HG02642 (cell line): ENCODE measurements around the gene SIGLEC10.

Experiments used
- ATAC-seq: cut with Tn5 transposase; IDR thresholded peaks from one replicate; pipeline ENCODE4 v1.9.1; 2021; ENCODE audit warnings: mild to moderate bottlenecking; ENCODE audit not compliant: unreplicated experiment, poor library complexity

Gene SIGLEC10

DNA sequence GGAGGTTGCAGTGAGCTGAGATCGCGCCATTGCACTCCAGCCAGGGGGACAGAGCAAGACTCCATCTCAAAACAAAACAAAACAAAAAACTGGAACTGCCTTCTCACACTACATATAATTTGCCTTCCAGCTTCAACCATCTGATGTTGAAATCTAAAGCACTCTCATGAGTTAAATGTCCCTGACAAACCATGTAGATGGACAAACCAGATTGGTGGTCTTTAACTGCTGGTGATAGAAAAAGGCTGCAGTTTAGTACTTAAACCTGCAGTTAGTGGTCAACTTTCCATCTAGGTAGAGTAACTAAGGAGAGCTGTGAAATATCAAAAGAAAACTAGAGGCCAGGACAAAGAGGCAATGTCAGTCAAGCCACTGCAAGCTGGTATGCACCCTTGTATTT is 21.3 kb downstream of the SIGLEC10 start:
- no peak for ATAC-seq

- peak; percentile 93 for ATAC-seq
These were observed 23.2 kb downstream of the SIGLEC10 start for GRCh38 chr19:51394050-51394836.

DNA sequence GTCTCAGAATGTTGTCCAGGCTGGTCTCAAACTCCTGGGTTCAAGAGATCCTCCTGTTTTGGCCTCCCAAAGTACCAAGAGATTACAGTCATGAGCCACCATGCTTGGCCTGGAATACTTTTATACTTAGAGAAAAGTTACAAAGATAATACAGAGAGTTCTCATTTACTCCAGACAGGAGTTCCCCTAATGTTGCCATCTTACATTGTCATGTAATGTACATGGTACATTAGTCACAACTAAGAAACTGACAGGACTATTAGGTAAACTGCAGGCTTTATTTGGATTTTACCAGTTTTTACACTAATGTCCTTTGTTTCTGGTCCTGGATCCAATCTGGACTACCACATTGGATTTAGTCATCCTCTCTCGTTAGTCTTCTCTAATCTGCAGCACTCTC is 24.7 kb downstream of the SIGLEC10 start:
- ATAC-seq = no peak

DNA sequence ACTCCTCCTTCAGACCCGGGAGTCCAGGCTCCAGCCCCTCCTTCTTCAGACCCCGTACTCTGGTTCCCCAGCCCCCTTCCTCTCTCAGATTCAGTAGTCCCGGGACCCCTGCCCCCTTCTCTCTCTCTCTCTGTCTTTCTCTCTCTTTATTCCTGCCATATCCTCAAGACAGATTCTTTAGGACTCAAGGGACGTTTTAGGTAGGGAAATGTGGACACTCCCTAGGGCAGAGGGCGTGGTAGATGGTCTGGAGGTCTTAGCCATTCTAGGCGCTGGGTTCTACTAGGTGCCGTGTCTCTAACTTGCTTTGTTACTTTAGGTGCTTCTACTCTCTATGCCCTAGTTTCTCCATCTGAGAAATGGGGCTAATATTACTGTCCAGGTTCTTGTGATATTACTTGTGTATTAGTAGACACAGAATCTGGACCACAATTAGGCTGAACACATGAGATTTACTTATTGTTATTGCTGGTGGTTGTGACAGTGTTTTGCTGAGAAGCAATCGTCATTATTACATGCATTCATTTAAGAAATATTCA is 26.3 kb downstream of the SIGLEC10 start:
- ATAC-seq = no peak

- ATAC-seq = no peak
These were observed 28.3 kb downstream of the SIGLEC10 start for GRCh38 chr19:51389143-51389542.

- ATAC-seq = no peak
These were observed 29.5 kb downstream of the SIGLEC10 start, which contains the start of gene LIM2 for GRCh38 chr19:51387924-51388389. LIM2 (minus strand) TSS chr19:51387974; CDS start chr19:51387443, 531 bp downstream.

DNA sequence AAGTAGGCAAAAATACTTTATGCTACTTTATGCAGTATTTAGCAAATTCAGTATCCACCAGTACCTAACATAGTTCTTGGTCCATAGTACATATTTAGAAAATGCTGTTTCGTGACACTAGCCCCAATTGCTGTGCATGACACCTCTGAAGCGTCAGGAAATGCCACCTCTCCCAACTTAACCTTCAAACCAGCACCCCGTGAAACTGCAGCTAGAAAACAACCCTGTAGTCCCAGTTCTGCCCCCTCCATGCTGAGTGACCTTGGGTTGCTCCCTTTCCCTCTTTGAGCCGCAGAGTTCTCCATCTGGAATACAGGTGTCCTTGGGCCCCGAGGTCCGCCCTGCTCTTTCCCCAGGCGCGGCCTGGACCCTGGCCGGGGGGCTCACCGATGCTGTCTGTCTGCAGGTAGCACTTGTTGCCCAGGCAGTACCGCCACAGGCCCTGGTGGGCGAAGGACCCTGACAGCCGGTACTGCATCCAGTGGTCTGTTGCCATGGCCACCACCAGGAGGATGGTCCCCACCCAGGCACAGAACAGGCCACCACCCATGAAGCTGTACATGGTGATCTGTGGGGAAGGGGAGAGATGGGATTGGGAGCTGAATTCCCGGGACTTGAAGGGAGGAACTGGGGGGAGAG is 30.4 kb downstream of the SIGLEC10 start:
- no peak for ATAC-seq

DNA sequence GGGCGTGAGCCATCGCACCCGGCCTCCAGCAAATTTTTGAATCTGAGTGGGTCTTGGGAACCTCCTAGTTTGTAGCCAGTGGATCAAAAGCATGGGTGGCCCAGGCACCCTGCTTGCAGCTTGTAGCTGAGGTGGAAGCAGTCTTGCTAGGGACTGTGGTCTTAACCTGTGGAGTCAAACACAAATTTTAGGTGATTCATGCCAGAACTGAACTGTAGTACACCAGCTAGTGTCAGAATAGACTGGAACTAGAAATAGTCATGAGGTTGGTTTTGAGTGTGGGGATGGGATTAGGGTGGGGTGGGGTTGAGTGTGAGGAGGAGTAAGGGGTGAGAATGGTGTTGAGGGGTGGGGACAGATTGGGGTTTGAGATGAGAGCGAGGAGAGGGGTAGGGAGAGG is 35.4 kb downstream of the SIGLEC10 start:
- ATAC-seq = no peak

DNA sequence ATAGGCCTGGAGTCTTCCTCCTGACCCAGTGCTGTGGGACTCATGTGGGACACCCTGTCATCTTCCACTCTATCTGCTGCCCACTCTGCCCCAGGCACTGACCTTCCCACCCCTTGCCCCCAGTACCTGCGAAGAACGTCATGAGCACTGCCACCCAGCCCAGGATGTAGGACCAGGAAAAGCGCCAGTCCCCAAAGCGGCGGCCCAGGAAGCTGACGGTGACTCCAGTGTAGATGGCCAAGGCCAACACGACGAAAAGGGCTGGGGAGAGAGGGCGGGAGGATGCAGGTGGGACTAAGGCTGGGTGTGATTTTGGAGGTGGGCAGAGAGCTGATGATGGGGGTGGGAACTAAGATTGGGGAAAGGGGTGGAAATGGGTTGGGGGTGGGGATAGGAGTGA is 37.1 kb downstream of the SIGLEC10 start:
- no peak for ATAC-seq

DNA sequence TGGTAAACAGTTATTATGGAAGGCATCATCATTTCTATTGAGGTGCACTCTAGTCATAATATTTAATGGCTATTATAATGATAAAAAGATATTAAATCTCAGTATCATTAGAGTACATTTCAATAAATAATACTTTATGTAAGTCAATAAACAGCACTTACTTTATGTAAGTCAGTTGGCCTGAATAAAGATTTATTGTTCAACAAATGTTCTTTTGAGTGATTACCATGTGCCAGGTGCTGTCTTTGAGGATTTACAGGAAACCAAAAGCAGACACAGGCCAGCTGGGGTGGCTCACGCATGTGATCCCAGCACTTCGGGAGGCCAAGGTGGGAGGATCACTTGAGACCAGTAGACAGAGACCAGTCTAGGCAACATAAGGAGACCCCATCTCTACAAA is 40.0 kb downstream of the SIGLEC10 start:
- no peak for ATAC-seq

DNA sequence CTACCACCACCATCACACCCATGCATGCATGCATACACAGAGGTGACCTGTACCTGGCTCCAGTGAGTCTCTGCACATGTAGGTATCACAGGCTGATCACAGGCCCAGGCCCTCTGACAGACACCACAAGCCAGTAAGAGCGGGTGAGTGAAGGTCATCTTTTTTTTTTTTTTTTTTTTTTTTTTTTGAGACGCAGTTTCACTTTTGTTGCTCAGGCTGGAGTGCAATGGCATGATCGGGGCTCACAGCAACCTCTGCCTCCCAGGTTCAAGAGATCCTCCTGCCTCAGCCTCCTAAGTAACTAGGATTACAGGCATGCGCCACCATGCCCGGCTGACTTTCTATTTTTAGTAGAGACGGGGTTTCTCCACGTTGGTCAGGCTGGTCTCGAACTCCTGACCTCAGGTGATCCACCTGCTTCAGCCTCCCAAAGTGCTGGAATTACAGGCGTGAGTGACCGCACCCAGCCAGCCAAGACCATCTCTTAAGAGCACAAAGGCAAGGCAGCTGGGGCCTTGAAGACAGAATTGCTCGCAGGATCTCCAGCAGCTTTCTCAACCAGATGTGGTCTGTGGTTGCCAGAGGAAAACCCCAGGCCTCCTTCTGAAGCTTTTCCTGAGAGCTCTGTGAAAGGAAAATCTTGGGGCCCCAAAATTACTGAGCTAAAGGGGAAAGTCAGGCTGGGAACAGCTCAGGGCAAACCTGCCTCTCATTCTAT is 41.8 kb downstream of the SIGLEC10 start:
- no peak for ATAC-seq

DNA sequence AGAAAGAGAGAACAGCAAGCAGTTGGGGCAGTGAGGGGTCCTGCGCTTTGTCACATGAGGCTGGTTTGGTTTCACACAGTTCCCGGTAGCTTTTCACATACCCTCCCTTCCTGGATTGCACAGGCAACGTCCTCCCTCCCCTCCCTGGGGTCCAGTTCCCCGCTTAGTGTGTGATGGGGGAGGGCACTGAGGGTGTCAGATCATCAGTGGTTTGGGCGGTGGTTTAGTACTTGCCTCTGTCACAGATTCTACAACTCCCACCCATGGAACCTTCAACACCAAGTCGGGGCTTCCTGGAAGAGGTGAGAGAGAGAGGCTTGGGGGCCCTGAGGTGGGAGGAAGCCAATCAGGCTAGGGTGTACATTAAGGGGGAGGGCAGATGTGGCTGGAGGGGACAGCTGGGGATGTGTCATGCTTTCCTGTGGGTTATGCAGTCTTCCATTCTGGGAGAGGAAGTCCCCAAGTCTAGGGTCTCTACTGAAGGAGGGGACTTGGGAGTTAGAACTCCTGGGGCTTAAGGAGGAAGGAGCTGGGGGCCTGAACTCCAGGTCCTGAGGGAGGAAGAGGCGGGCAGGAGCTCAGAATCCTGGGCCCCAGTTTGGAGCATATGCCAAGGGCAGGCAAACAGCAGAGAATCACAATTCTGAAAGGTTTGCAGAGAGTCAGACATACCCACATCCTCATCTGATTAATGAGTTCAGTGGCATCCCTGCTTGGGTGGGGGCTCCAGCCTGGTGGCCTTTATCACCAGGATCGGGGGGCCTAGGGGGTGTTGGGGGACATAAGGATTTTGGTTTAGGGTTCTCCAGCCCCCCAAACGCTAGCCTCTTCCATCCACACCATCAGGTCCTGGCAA is 44.6 kb downstream of the SIGLEC10 start, which contains the start of gene NKG7:
Gene NKG7, minus strand, starts transcription at position 6 of the 856 bp plus-strand sequence. CDS start 119 bp downstream, outside the sequence.
- ATAC-seq = no peak

- ATAC-seq = no peak
These were observed 45.3 kb downstream of the SIGLEC10 start for GRCh38 chr19:51372021-51372648.

GRCh38 chr19:51371186-51371690 is 46.2 kb downstream of the SIGLEC10 start:
- ATAC-seq = no peak

GRCh38 chr19:51370230-51370629 is 47.2 kb downstream of the SIGLEC10 start:
- no peak for ATAC-seq

DNA sequence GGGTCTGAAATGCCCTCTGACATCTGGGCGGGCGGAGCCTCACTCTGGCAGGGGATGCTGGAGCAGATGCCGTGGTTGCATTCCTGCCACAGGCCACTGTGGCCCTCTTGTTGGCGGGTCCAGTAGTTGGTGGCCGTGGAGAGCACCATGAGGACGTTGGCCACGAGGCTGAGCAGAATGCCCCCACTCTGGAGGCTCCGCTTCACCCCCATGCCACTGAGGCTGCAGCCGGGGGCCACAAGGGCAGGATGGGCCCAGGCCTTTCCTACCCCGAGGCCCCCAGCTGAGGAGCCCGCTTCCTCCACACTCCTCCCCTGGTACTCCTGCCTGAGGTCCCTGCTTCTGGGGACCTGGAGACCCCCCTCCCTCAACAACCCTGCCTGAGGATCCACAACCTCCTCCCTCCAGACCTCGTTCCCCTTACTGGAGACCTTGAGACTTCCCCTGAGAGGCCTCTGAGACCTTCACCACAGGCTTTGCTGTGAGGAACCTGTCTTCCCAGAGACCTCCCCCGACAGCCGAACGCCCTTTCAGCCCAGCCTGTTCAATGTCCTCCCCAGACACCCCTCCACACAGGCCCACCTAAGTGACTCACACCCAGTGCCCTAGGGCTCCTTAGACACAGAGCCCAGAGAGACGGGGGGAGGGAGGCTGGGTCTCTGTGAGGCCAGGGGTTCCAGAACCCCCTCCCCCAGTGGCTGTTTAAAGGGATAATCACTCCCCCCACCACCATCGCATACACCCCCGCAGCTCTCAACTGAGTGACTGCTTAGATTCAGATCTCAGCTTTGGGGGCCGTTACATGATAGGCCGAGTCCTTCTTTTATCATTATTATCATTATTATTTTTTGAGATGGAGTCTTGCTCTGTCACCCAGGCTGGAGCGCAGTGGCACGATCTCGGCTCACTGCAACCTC is 48.8 kb downstream of the SIGLEC10 start, which contains the start of gene CLDND2:
Gene CLDND2, minus strand, starts transcription at position 638 of the 917 bp plus-strand sequence. Its CDS starts 426 bp downstream, at position 212.
- ATAC-seq = no peak

GRCh38 chr19:51367565-51368365 is 49.7 kb downstream of the SIGLEC10 start:
- ATAC-seq = peak; percentile 81
